ENCODE measurements around the gene CDYL2.

GRCh38 chr16:80602894-80603293 is 201.5 kb downstream of the CDYL2 start:
- TF ChIP-seq YY1 (IDR thresholded peaks at IDR 0.05) (no peak), FOXA1 (IDR thresholded peaks at IDR 0.05) (no peak), GABPA (IDR thresholded peaks at IDR 0.05 in 1 of 2, conservative IDR thresholded peaks at IDR 0.05 in 1 of 2) (no peak), MAX (IDR thresholded peaks at IDR 0.05) (no peak)
- TF ChIP-seq, protein P1, sequence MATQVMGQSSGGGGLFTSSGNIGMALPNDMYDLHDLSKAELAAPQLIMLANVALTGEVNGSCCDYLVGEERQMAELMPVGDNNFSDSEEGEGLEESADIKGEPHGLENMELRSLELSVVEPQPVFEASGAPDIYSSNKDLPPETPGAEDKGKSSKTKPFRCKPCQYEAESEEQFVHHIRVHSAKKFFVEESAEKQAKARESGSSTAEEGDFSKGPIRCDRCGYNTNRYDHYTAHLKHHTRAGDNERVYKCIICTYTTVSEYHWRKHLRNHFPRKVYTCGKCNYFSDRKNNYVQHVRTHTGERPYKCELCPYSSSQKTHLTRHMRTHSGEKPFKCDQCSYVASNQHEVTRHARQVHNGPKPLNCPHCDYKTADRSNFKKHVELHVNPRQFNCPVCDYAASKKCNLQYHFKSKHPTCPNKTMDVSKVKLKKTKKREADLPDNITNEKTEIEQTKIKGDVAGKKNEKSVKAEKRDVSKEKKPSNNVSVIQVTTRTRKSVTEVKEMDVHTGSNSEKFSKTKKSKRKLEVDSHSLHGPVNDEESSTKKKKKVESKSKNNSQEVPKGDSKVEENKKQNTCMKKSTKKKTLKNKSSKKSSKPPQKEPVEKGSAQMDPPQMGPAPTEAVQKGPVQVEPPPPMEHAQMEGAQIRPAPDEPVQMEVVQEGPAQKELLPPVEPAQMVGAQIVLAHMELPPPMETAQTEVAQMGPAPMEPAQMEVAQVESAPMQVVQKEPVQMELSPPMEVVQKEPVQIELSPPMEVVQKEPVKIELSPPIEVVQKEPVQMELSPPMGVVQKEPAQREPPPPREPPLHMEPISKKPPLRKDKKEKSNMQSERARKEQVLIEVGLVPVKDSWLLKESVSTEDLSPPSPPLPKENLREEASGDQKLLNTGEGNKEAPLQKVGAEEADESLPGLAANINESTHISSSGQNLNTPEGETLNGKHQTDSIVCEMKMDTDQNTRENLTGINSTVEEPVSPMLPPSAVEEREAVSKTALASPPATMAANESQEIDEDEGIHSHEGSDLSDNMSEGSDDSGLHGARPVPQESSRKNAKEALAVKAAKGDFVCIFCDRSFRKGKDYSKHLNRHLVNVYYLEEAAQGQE (IDR thresholded peaks at IDR 0.05), result no peak
- TF ChIP-seq, protein P2, sequence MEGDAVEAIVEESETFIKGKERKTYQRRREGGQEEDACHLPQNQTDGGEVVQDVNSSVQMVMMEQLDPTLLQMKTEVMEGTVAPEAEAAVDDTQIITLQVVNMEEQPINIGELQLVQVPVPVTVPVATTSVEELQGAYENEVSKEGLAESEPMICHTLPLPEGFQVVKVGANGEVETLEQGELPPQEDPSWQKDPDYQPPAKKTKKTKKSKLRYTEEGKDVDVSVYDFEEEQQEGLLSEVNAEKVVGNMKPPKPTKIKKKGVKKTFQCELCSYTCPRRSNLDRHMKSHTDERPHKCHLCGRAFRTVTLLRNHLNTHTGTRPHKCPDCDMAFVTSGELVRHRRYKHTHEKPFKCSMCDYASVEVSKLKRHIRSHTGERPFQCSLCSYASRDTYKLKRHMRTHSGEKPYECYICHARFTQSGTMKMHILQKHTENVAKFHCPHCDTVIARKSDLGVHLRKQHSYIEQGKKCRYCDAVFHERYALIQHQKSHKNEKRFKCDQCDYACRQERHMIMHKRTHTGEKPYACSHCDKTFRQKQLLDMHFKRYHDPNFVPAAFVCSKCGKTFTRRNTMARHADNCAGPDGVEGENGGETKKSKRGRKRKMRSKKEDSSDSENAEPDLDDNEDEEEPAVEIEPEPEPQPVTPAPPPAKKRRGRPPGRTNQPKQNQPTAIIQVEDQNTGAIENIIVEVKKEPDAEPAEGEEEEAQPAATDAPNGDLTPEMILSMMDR (IDR thresholded peaks at IDR 0.05; ENCODE audit: low read depth, low read length, missing input control), result no peak
- TF ChIP-seq, protein P3, sequence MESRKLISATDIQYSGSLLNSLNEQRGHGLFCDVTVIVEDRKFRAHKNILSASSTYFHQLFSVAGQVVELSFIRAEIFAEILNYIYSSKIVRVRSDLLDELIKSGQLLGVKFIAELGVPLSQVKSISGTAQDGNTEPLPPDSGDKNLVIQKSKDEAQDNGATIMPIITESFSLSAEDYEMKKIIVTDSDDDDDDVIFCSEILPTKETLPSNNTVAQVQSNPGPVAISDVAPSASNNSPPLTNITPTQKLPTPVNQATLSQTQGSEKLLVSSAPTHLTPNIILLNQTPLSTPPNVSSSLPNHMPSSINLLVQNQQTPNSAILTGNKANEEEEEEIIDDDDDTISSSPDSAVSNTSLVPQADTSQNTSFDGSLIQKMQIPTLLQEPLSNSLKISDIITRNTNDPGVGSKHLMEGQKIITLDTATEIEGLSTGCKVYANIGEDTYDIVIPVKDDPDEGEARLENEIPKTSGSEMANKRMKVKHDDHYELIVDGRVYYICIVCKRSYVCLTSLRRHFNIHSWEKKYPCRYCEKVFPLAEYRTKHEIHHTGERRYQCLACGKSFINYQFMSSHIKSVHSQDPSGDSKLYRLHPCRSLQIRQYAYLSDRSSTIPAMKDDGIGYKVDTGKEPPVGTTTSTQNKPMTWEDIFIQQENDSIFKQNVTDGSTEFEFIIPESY (IDR thresholded peaks at IDR 0.05), result no peak

All from liver (tissue), 3 donors.